Adrenal gland (tissue), 12 donors: ENCODE measurements around the gene VTN. TPM values are rescaled to one million over a fixed set of nuclear protein-coding genes. Genes with fewer than 3 reads are reported as not detected.

Source experiments
- DNase-seq, 7 donors: peaks; one replicate each; pipeline ENCODE4 v3.0.0-alpha.2; 2019 to 2020
- H3K27ac ChIP-seq, 5 donors: fragments of 200-600 bp; sonication (generic) in 4 of 5; 1 replicate in 3 of 5; 2 replicates in 2 of 5; pipeline versions ENCODE4 v1.5.1 to v1.8.0; 2016 to 2020; ENCODE audit warnings: mild to moderate bottlenecking in 1 of 5
- H3K27me3 ChIP-seq: fragments of 200-600 bp; 2 replicates; pipeline ENCODE4 v1.8.0; 2021
- H3K36me3 ChIP-seq, 2 donors: fragments of 200-600 bp; replicated peaks in 1 of 2; 1 replicate in 1 of 2; 2 replicates in 1 of 2; pipeline versions ENCODE4 v1.5.1 to v1.8.0; 2018 to 2022
- H3K4me1 ChIP-seq, 2 donors: fragments of 200-600 bp; replicated peaks in 1 of 2; 1 replicate in 1 of 2; 2 replicates in 1 of 2; pipeline versions ENCODE4 v1.5.1 to v1.8.0; 2018 to 2021
- H3K4me3 ChIP-seq, 4 donors: fragments of 200-600 bp; sonication (generic) in 3 of 4; one replicate each; pipeline ENCODE4 v1.5.1; 2016 to 2018
- H3K9me3 ChIP-seq, 3 donors: fragments of 200-600 bp; sonication (generic) in 1 of 3; replicated peaks in 1 of 3; 1 replicate in 2 of 3; 2 replicates in 1 of 3; pipeline versions ENCODE4 v1.5.1 to v1.8.0; 2016 to 2021
- CTCF ChIP-seq, 6 experiments: fragments of 450-650 bp in 4 of 6; fragments of 200-600 bp in 2 of 6; sonication (generic) in 1 of 6; IDR thresholded peaks; 1 replicate in 5 of 6; 2 replicates in 1 of 6; pipeline versions ENCODE4 v1.5.1 to v1.8.0; 2016 to 2021; ENCODE audit warnings: antibody characterized with exemption in 6 of 6, mild to moderate bottlenecking in 2 of 6, moderate library complexity in 1 of 6
- POLR2A ChIP-seq, 2 donors: fragments of 450-650 bp; IDR thresholded peaks; one replicate each; pipeline ENCODE4 v1.6.1; 2017; ENCODE audit warnings: antibody characterized with exemption in 2 of 2, mild to moderate bottlenecking in 2 of 2, moderate library complexity in 1 of 2
- WGBS, 4 donors: extraction: QIAGEN DNeasy Blood & Tissue Kit in 2 of 4; methylation state at CpG; one replicate each; pipeline versions ENCODE4 v1.1.5 to v1.1.7; 2013 to 2017; 5-methylcytosine and 5-hydroxymethylcytosine counted together
- intact Hi-C, 2 donors: fragments of 100-400 bp; cut with DNase I; formaldehyde crosslinking; loops; one replicate each; pipeline versions ENCODE4 v1.14.1 to v1.15.0; 2022 to 2023
- polyA plus RNA-seq, 3 donors: library from polyadenylated mRNA; stranded (reverse); fragments of 200-250 nt in 2 of 3; fragments of 350-450 nt in 1 of 3; fragmentation: Illumina TruSeq in 1 of 3; extraction: RNeasy Lipid Tissue Mini Kit (QIAGEN cat#74804) in 1 of 3; gene quantifications; one replicate each; pipeline ENCODE4 v1.2.3, GENCODE V29; 2013 to 2014
- total RNA-seq, 9 donors: library from RNA; depleted of rRNA in 4 of 9; stranded (reverse); fragments of >200 nt in 4 of 9; fragments of 120-200 nt in 1 of 9; fragmentation: NEBNext Ultra II Directional in 1 of 9; extraction: Animal tissue kit (Norgen Biotek cat#: 25700) in 1 of 9; gene quantifications; one replicate each; pipeline versions ENCODE4 v1.1.0 to v1.2.4, GENCODE V29; 2013 to 2023
- donor health status: healthy with polysubstance abuse.
- donor health status: Bipolar disorder and iron deficiency.
- donor health status: DM: yes; HTN: yes; CAD: no.
- donor health status: DM: no; HTN: no; CAD: no.
- donor health status: DM: no; HTN: no; CAD: no.
- donor health status: DM: yes; HTN: yes; CAD: no.

VTN gene
- total and polyA plus RNA-seq, 12 donors: 5.5 to 470 (median 180) TPM

- Histone ChIP-seq H3K27ac (no peak overlapping the region), H3K27me3 (no peaks in the 10 kb centered on the region), H3K9me3 (no peaks in the 10 kb centered on the region), H3K4me3 (no peak overlapping the region), H3K36me3 (no peaks in the 10 kb centered on the region), H3K4me1 (no peaks in the 10 kb centered on the region)
- TF ChIP-seq POLR2A (IDR thresholded peaks at IDR 0.05): no peak
- no peak for TF ChIP-seq CTCF (IDR thresholded peaks at IDR 0.05)
- DNase-seq: no peak
- intact Hi-C loops: no loop called here
- 52 to 65% (median 60%) methylated on average over 7 of the region's 7 CpGs for WGBS, 4 donors
These were observed 43.7 kb upstream of the VTN start for GRCh38 chr17:28413804-28414203.

GRCh38 chr17:28412099-28412498, 42.0 kb upstream of the VTN start:
- no peak overlapping the region for H3K27ac ChIP-seq
- no peaks in the 10 kb centered on the region for H3K36me3 ChIP-seq
- no peaks in the 10 kb centered on the region for H3K4me1 ChIP-seq
- TF ChIP-seq CTCF (IDR thresholded peaks at IDR 0.05) (no peak), POLR2A (IDR thresholded peaks at IDR 0.05) (no peak)
- no peak overlapping the region for H3K4me3 ChIP-seq
- H3K27me3 ChIP-seq: no peaks in the 10 kb centered on the region
- H3K9me3 ChIP-seq: no peaks in the 10 kb centered on the region
- no peak for DNase-seq
- WGBS, 4 donors: 84 to 88% (median 86%) methylated on average over 3 of the region's 3 CpGs
- intact Hi-C loops: no loop called here

GRCh38 chr17:28407974-28408306, 37.8 kb upstream of the VTN start:
- Histone ChIP-seq H3K4me3 (no peak overlapping the region), H3K36me3 (peaks cover 0 to under 1% of the 10 kb centered on the region in 2 donors), H3K4me1 (peaks cover 19 to 31% of the 10 kb centered on the region in 2 donors), H3K9me3 (no peaks in the 10 kb centered on the region), H3K27me3 (no peaks in the 10 kb centered on the region), H3K27ac (no peak overlapping the region)
- no peak for DNase-seq
- no peak for TF ChIP-seq POLR2A (IDR thresholded peaks at IDR 0.05)
- no peak for TF ChIP-seq CTCF (IDR thresholded peaks at IDR 0.05)
- 88 to 100% (median 90%) methylated on average over 1 of the region's 1 CpG for WGBS, 4 donors
- intact Hi-C loops: loop anchor here in 1 of 2 donors (10.0 kb wide), 1 partner anchor 57 kb away; no protein-coding TSS in a partner anchor

GRCh38 chr17:28407130-28407973, 37.2 kb upstream of the VTN start:
- H3K4me3 ChIP-seq: no peak overlapping the region
- no peaks in the 10 kb centered on the region for H3K9me3 ChIP-seq
- intact Hi-C loops: loop anchor here in 1 of 2 donors (10.0 kb wide), 1 partner anchor 57 kb away; no protein-coding TSS in a partner anchor
- H3K27me3 ChIP-seq: no peaks in the 10 kb centered on the region
- TF ChIP-seq CTCF (IDR thresholded peaks at IDR 0.05) (no peak), POLR2A (IDR thresholded peaks at IDR 0.05) (no peak)
- 86 to 91% (median 88%) methylated on average over 4 to 5 of the region's 5 CpGs for WGBS, 4 donors
- peaks cover 19 to 37% of the 10 kb centered on the region in 2 donors for H3K4me1 ChIP-seq
- peaks cover 0 to 6% of the 10 kb centered on the region in 2 donors for H3K36me3 ChIP-seq
- no peak for DNase-seq
- H3K27ac ChIP-seq: no peak overlapping the region
